ENCODE measurements around the gene TPP2. TPM values are rescaled to one million over a fixed set of nuclear protein-coding genes. Genes with fewer than 3 reads are reported as not detected.

Gene TPP2
- total and polyA plus RNA-seq, 3 donors from 2014 or later: 86.2 to 171 (median 112) TPM

DNA sequence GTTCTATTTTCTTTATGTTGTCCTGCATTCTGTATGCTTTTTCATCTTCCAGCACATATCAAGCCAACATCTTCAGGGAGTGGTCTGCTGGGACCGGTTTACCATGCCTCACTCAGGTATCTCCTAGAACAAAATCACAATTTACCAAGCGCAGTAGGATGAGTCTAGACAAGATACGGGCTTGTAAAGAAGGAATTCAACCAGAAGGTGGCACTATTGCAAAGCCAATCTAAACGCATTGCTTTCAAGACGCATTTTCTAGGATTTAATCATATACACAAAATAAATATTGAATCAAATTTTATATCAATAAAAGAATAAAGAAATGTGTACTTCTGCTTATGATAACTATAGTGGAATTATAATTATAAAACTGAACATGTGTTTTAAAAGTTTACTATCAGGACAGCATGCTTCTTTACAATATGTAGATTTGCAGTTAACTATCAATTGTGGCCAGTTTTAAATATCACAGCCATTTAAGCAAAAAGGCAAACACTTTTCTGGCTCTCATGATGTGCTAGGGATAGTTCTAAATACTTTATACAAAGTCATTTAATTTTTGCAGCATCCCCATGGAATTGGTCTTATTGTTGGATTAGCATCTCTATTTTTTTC is 16.1 kb upstream of the TPP2 start:
- Histone ChIP-seq H3K27me3 (no peaks in the 10 kb centered on the region), H3K4me3 (no peak overlapping the region), H3K36me3 (ENCODE audit: low read depth, missing control alignments) (no peaks in the 10 kb centered on the region), H3K27ac (no peak overlapping the region), H3K9me3 (no peaks in the 10 kb centered on the region), H3K4me1 (no peaks in the 10 kb centered on the region)
- DNase-seq: peak; percentile 42
- 14 to 19% methylated on average over 5 of the region's 5 CpGs for WGBS, 2 donors
- TF ChIP-seq POLR2A (IDR thresholded peaks at IDR 0.05): no peak
- TF ChIP-seq, protein P1, sequence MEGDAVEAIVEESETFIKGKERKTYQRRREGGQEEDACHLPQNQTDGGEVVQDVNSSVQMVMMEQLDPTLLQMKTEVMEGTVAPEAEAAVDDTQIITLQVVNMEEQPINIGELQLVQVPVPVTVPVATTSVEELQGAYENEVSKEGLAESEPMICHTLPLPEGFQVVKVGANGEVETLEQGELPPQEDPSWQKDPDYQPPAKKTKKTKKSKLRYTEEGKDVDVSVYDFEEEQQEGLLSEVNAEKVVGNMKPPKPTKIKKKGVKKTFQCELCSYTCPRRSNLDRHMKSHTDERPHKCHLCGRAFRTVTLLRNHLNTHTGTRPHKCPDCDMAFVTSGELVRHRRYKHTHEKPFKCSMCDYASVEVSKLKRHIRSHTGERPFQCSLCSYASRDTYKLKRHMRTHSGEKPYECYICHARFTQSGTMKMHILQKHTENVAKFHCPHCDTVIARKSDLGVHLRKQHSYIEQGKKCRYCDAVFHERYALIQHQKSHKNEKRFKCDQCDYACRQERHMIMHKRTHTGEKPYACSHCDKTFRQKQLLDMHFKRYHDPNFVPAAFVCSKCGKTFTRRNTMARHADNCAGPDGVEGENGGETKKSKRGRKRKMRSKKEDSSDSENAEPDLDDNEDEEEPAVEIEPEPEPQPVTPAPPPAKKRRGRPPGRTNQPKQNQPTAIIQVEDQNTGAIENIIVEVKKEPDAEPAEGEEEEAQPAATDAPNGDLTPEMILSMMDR (IDR thresholded peaks at IDR 0.05): peak; percentile 50 to 75 (median 57)
- intact Hi-C loops (cut with DNase I; ENCODE audit: low total_unique reads): no loop called here

GRCh38 chr13:102582256-102582655 is 14.5 kb upstream of the TPP2 start:
- Histone ChIP-seq H3K27me3 (no peaks in the 10 kb centered on the region), H3K27ac (no peak overlapping the region), H3K4me1 (no peaks in the 10 kb centered on the region), H3K9me3 (no peaks in the 10 kb centered on the region), H3K4me3 (no peak overlapping the region), H3K36me3 (ENCODE audit: low read depth, missing control alignments) (no peaks in the 10 kb centered on the region)
- intact Hi-C loops (cut with DNase I; ENCODE audit: low total_unique reads): no loop called here
- DNase-seq: no peak
- TF ChIP-seq POLR2A (IDR thresholded peaks at IDR 0.05): no peak
- TF ChIP-seq, protein P1 (IDR thresholded peaks at IDR 0.05): no peak

GRCh38 chr13:102584434-102584833 is 12.4 kb upstream of the TPP2 start:
- no peak for DNase-seq
- Histone ChIP-seq H3K4me1 (no peaks in the 10 kb centered on the region), H3K27me3 (no peaks in the 10 kb centered on the region), H3K27ac (no peak overlapping the region), H3K9me3 (no peaks in the 10 kb centered on the region), H3K36me3 (ENCODE audit: low read depth, missing control alignments) (no peaks in the 10 kb centered on the region), H3K4me3 (no peak overlapping the region)
- no peak for TF ChIP-seq POLR2A (IDR thresholded peaks at IDR 0.05)
- TF ChIP-seq, protein P1 (IDR thresholded peaks at IDR 0.05): no peak
- intact Hi-C loops (cut with DNase I; ENCODE audit: low total_unique reads): no loop called here
- WGBS, 2 donors: 45 to 47% methylated on average over 3 of the region's 3 CpGs

GRCh38 chr13:102586615-102587014 is 10.2 kb upstream of the TPP2 start:
- no peak overlapping the region for H3K4me3 ChIP-seq
- 90 to 97% methylated on average over 3 of the region's 3 CpGs for WGBS, 2 donors
- no peaks in the 10 kb centered on the region for H3K36me3 ChIP-seq (ENCODE audit: low read depth, missing control alignments)
- no peak overlapping the region for H3K27ac ChIP-seq
- H3K9me3 ChIP-seq: no peaks in the 10 kb centered on the region
- intact Hi-C loops (cut with DNase I; ENCODE audit: low total_unique reads): no loop called here
- no peaks in the 10 kb centered on the region for H3K4me1 ChIP-seq
- H3K27me3 ChIP-seq: no peaks in the 10 kb centered on the region
- TF ChIP-seq, protein P1 (IDR thresholded peaks at IDR 0.05): no peak
- no peak for TF ChIP-seq POLR2A (IDR thresholded peaks at IDR 0.05)
- no peak for DNase-seq

DNA sequence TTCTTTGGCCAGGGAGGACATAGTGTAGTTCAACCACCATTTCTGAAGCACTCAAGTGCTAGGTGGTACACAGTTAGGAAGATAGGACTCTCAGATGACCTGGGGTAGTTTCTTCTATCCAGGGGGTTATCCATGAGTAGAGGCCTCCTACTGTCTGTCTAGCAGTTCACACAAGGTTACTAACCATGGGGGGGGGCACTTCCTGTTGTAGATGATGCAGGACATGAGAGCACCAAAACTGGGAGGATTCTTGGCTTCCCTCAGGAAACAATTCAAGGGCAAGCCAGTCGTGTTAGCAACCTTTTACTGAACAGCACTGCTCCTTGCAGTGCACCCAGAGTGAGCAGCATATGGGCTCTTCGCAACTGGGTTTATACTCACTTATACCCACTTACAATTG is 8.9 kb upstream of the TPP2 start:
- Histone ChIP-seq H3K36me3 (ENCODE audit: low read depth, missing control alignments) (no peaks in the 10 kb centered on the region), H3K27ac (no peak overlapping the region), H3K27me3 (no peaks in the 10 kb centered on the region), H3K9me3 (no peaks in the 10 kb centered on the region), H3K4me3 (no peak overlapping the region), H3K4me1 (no peaks in the 10 kb centered on the region)
- intact Hi-C loops (cut with DNase I; ENCODE audit: low total_unique reads): no loop called here
- 58 to 73% methylated on average over 2 of the region's 2 CpGs for WGBS, 2 donors
- no peak for TF ChIP-seq POLR2A (IDR thresholded peaks at IDR 0.05)
- TF ChIP-seq, protein P1 (IDR thresholded peaks at IDR 0.05): no peak
- DNase-seq: no peak

Data from testis (tissue), 3 donors.